ENCODE measurements around the gene ZNF385D. TPM values are rescaled to one million over a fixed set of nuclear protein-coding genes. Genes with fewer than 3 reads are reported as not detected.

The ZNF385D gene
- total and polyA plus RNA-seq, 8 donors: 1.6 to 28.6 (median 17.5) TPM

DNA sequence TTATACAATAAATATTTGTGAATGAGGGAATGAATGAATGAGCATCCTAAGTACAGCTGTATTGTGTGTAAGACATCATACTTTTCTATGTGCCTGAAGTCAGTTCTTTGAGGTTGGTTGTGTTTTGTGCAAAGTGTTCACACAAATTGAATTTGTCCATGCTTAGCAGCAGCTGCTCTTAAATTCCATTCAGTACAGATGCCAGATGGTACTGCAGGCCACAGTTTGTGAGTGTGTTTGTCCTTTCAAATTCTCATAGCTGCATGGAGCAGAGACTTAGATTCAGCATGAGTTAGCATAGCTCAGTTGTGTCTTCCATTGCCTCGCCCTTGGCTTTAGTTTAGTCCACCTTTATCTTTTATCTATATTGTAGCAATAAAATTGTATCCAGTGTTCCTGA is 3.8 kb upstream of the ZNF385D start:
- peaks cover 0 to 16% of the 10 kb centered on the region in 2 donors for H3K27me3 ChIP-seq
- ATAC-seq (no peak), DNase-seq (no peak)
- H3K9me3 ChIP-seq: no peaks in the 10 kb centered on the region
- TF ChIP-seq CTCF (IDR thresholded peaks at IDR 0.05): no peak
- intact Hi-C loops (cut with DNase I): loop anchor here in 1 of 2 donors (10.0 kb wide), 1 partner anchor 140 kb away; no protein-coding TSS in a partner anchor
- no peaks in the 10 kb centered on the region for H3K36me3 ChIP-seq
- no peak overlapping the region for H3K27ac ChIP-seq
- H3K4me1 ChIP-seq: no peaks in the 10 kb centered on the region
- H3K4me3 ChIP-seq: no peak overlapping the region

DNA sequence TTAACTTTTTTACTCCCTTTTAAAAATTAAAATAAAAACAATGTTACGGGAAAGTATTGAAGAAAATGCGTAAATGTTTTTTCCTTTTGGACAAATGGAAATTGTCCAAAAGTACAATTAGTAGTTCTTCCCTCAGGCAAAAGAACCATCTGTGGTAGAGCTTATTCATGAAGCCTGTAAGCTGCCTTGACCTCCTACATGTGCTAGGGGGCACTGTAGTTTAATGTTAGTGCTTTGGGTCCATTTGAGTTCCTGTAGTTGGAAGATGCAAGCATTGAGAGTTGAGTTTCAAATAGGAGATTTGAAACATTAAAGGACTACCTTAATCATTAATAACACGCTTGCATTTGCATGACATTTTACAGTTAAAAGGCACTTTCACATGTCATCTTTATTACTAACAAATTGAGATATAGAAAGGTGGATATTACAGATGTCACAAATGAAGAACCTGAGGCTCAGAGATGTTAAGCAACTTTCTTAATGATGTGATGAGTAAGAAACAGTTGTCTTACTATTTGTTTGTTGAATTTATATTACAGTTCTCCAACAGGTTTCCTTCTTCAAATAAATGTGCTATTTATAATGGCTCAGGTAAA is 1.8 kb upstream of the ZNF385D start:
- Histone ChIP-seq H3K36me3 (no peaks in the 10 kb centered on the region), H3K27ac (no peak overlapping the region), H3K4me3 (no peak overlapping the region), H3K27me3 (peaks cover 0 to 32% of the 10 kb centered on the region in 2 donors), H3K9me3 (no peaks in the 10 kb centered on the region), H3K4me1 (no peaks in the 10 kb centered on the region)
- intact Hi-C loops (cut with DNase I): loop anchor here in 1 of 2 donors (10.0 kb wide), 1 partner anchor 142 kb away; no protein-coding TSS in a partner anchor
- peak; percentile 80 for ATAC-seq
- TF ChIP-seq CTCF (IDR thresholded peaks at IDR 0.05): peak; percentile 36 to 55
- peak in 2 of 4 donors; percentile 35 to 65 for DNase-seq

DNA sequence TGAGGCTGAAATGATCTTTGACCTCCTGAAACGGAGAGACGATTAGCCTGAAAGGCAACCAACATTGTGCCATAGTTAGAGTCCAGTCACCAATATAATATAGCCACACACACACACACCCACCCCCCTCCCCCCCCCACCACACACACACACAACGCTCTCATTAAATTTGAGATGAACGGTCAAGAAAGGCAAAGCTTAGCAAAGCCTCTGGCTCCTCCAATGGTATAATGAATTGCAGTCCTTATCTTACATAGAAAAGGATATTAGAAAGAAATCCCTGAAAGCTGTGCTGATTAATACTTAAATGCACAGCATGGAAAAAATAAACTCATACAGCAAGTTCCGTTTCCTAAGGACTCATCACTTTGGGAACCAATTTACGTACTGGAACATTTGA is 876 bp upstream of the ZNF385D start:
- Histone ChIP-seq H3K4me1 (no peaks in the 10 kb centered on the region), H3K9me3 (no peaks in the 10 kb centered on the region), H3K36me3 (no peaks in the 10 kb centered on the region), H3K4me3 (no peak overlapping the region), H3K27me3 (peaks cover 0 to 41% of the 10 kb centered on the region in 2 donors), H3K27ac (no peak overlapping the region)
- intact Hi-C loops (cut with DNase I): loop anchor here in 1 of 2 donors (10.0 kb wide), 1 partner anchor 143 kb away; no protein-coding TSS in a partner anchor
- ATAC-seq: no peak
- TF ChIP-seq CTCF (IDR thresholded peaks at IDR 0.05): no peak
- DNase-seq: no peak

GRCh38 chr3:21750080-21750696 is 822 bp downstream of the ZNF385D start:
- Histone ChIP-seq H3K27me3 (peaks cover 0 to 41% of the 10 kb centered on the region in 2 donors), H3K4me1 (no peaks in the 10 kb centered on the region), H3K36me3 (no peaks in the 10 kb centered on the region), H3K27ac (no peak overlapping the region), H3K9me3 (no peaks in the 10 kb centered on the region), H3K4me3 (no peak overlapping the region)
- ATAC-seq (no peak), DNase-seq (peak in 2 of 4 donors; percentile 16 to 31)
- intact Hi-C loops (cut with DNase I): loop anchor here in 1 of 2 donors (10.0 kb wide), 1 partner anchor 145 kb away; no protein-coding TSS in a partner anchor
- TF ChIP-seq CTCF (IDR thresholded peaks at IDR 0.05): no peak

- H3K4me3 ChIP-seq: no peak overlapping the region
- H3K9me3 ChIP-seq: peaks cover 0 to 2% of the 10 kb centered on the region in 2 donors
- no peaks in the 10 kb centered on the region for H3K36me3 ChIP-seq
- intact Hi-C loops (cut with DNase I): no loop called here
- TF ChIP-seq CTCF (IDR thresholded peaks at IDR 0.05): no peak
- no peak overlapping the region for H3K27ac ChIP-seq
- no peak for DNase-seq
- H3K27me3 ChIP-seq: peaks cover 0 to 41% of the 10 kb centered on the region in 2 donors
- no peaks in the 10 kb centered on the region for H3K4me1 ChIP-seq
- ATAC-seq: no peak
Observed at GRCh38 chr3:21747966-21748555, 2.9 kb downstream of the ZNF385D start.
